HG03108 (cell line): Measurements from ENCODE around the gene PRDM16.

Source experiments
- ATAC-seq: cut with Tn5 transposase; IDR thresholded peaks from one replicate; pipeline ENCODE4 v1.9.1; 2021; ENCODE audit warnings: moderate library complexity; ENCODE audit not compliant: unreplicated experiment

The PRDM16 gene

GRCh38 chr1:3068564-3069431 lies at the start of gene PRDM16:
Gene PRDM16, plus strand, starts transcription at chr1:3069203. Its CDS starts 57 bp downstream, at chr1:3069260.
- ATAC-seq: no peak

GRCh38 chr1:3019516-3020051 lies 49.4 kb upstream of the PRDM16 start:
- no peak for ATAC-seq

- ATAC-seq: no peak
These were observed 48.6 kb upstream of the PRDM16 start for GRCh38 chr1:3020263-3020909.

- ATAC-seq: no peak
These were observed 47.8 kb upstream of the PRDM16 start, which contains the start of gene ACTRT2 for GRCh38 chr1:3021233-3021671. Gene ACTRT2, plus strand, starts transcription at chr1:3021467. Its CDS starts 220 bp downstream, at chr1:3021687.

GRCh38 chr1:3021801-3022401 lies 47.1 kb upstream of the PRDM16 start:
- no peak for ATAC-seq

- ATAC-seq: no peak
These were observed 46.5 kb upstream of the PRDM16 start for GRCh38 chr1:3022511-3022973.

- no peak for ATAC-seq
These were observed 46.0 kb upstream of the PRDM16 start for GRCh38 chr1:3022976-3023375.

GRCh38 chr1:3024019-3024418 lies 45.0 kb upstream of the PRDM16 start:
- no peak for ATAC-seq

GRCh38 chr1:3024588-3024987 lies 44.4 kb upstream of the PRDM16 start:
- ATAC-seq: no peak

- no peak for ATAC-seq
These were observed 42.9 kb upstream of the PRDM16 start for GRCh38 chr1:3026124-3026523.

GRCh38 chr1:3026581-3027391 lies 42.2 kb upstream of the PRDM16 start:
- no peak for ATAC-seq

GRCh38 chr1:3027611-3028371 lies 41.2 kb upstream of the PRDM16 start:
- ATAC-seq: no peak

- ATAC-seq: no peak
These were observed 40.3 kb upstream of the PRDM16 start for GRCh38 chr1:3028531-3029282.

GRCh38 chr1:3029481-3029961 lies 39.5 kb upstream of the PRDM16 start:
- ATAC-seq: no peak

- no peak for ATAC-seq
These were observed 38.9 kb upstream of the PRDM16 start for GRCh38 chr1:3029991-3030662.

- no peak for ATAC-seq
These were observed 38.2 kb upstream of the PRDM16 start for GRCh38 chr1:3030663-3031381.

GRCh38 chr1:3031401-3032221 lies 37.4 kb upstream of the PRDM16 start:
- no peak for ATAC-seq
